Keratinocyte (primary cell): Measurements from ENCODE around the gene LEP.

Experiments
- EZH2 ChIP-seq: IDR thresholded peaks from one replicate; pipeline ENCODE4 v1.6.1; 2012; ENCODE audit warnings: inconsistent platforms, mild to moderate bottlenecking, low read length, moderate library complexity
- TF ChIP-seq, protein P1 (sequence below), 3 experiments: IDR thresholded peaks in 1 of 3; conservative IDR thresholded peaks in 1 of 3; optimal IDR thresholded peaks in 1 of 3; 2 replicates in 2 of 3; 3 replicates in 1 of 3; pipeline versions ENCODE3 to v1.5.1; 2011; ENCODE audit warnings: low read length in 3 of 3, mild to moderate bottlenecking in 3 of 3, moderate library complexity in 2 of 3, control low read depth in 1 of 3, inconsistent platforms in 1 of 3; ENCODE audit not compliant: insufficient read depth in 2 of 3; ENCODE audit errors: extremely low read depth in 1 of 3

DNA sequence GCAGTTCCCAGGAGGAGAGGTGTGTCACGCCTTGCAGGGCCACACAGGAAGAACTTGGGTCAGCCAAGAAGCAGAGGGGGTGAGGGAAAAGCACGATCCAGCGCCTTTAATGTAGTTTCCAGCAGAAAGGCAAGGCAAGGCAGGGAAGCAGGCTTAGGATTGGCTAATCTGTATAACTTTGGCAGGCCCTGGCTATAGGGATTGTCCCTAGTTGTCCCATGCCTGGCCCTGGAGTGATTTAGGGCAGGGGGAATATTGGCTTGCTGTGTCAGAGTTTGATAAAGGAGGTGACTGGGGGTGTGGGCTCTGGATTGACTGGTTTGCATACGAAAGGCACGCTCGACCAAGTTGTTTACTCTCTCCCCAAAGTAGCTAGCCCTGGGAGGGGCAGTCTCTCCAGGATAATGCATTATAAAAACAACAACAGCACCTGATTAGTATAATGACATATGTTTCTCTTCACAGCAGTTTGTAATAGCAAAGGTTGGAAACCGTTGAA is 58.1 kb downstream of the LEP start:
- TF ChIP-seq, protein P1, sequence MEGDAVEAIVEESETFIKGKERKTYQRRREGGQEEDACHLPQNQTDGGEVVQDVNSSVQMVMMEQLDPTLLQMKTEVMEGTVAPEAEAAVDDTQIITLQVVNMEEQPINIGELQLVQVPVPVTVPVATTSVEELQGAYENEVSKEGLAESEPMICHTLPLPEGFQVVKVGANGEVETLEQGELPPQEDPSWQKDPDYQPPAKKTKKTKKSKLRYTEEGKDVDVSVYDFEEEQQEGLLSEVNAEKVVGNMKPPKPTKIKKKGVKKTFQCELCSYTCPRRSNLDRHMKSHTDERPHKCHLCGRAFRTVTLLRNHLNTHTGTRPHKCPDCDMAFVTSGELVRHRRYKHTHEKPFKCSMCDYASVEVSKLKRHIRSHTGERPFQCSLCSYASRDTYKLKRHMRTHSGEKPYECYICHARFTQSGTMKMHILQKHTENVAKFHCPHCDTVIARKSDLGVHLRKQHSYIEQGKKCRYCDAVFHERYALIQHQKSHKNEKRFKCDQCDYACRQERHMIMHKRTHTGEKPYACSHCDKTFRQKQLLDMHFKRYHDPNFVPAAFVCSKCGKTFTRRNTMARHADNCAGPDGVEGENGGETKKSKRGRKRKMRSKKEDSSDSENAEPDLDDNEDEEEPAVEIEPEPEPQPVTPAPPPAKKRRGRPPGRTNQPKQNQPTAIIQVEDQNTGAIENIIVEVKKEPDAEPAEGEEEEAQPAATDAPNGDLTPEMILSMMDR (optimal IDR thresholded peaks at IDR 0.05 in 1 of 3, IDR thresholded peaks at IDR 0.05 in 1 of 3, conservative IDR thresholded peaks at IDR 0.05 in 1 of 3; ENCODE audit: extremely low read depth in 1 of 3, insufficient read depth in 2 of 3, low read length in 3 of 3), result no peak
- no peak for TF ChIP-seq EZH2
